Stimulated activated CD4-positive, alpha-beta T cell treated with anti-CD3 and anti-CD28 coated beads, Interleukin-15, amount 100 ng/mL, for 48 hours (primary cell): ENCODE results near the gene ENDOV.

Source experiments
- DNase-seq, 2 donors: peaks; one replicate each; pipeline ENCODE4 v3.0.0-alpha.2; 2020; ENCODE audit warnings: low read depth in 2 of 2

Gene ENDOV

GRCh38 chr17:80414803-80415625, at the start of gene ENDOV:
ENDOV (plus strand) TSS chr17:80415167; CDS start chr17:80415195, 28 bp downstream.
- DNase-seq: peak; percentile 86 to 87

- DNase-seq: no peak
These were observed 49.0 kb upstream of the ENDOV start for GRCh38 chr17:80365983-80366382.

- no peak for DNase-seq
These were observed 47.5 kb upstream of the ENDOV start for GRCh38 chr17:80367503-80367902.

GRCh38 chr17:80371196-80371595, 43.8 kb upstream of the ENDOV start:
- no peak for DNase-seq

- DNase-seq: no peak
These were observed 42.5 kb upstream of the ENDOV start for GRCh38 chr17:80372456-80372855.

GRCh38 chr17:80372922-80373570, 41.9 kb upstream of the ENDOV start:
- no peak for DNase-seq

- no peak for DNase-seq
These were observed 40.8 kb upstream of the ENDOV start for GRCh38 chr17:80374039-80374731.

GRCh38 chr17:80374732-80375585, 40.0 kb upstream of the ENDOV start:
- DNase-seq: no peak

- DNase-seq: no peak
These were observed 38.4 kb upstream of the ENDOV start for GRCh38 chr17:80376531-80376930.

- DNase-seq: no peak
These were observed 37.2 kb upstream of the ENDOV start for GRCh38 chr17:80377798-80378197.

GRCh38 chr17:80379348-80379747, 35.6 kb upstream of the ENDOV start:
- DNase-seq: no peak

GRCh38 chr17:80380068-80380467, 34.9 kb upstream of the ENDOV start:
- no peak for DNase-seq

- DNase-seq: no peak
These were observed 34.4 kb upstream of the ENDOV start for GRCh38 chr17:80380555-80381002.

- no peak for DNase-seq
These were observed 33.5 kb upstream of the ENDOV start for GRCh38 chr17:80381416-80381923.

- DNase-seq: no peak
These were observed 32.5 kb upstream of the ENDOV start for GRCh38 chr17:80382446-80382845.

GRCh38 chr17:80382956-80383355, 32.0 kb upstream of the ENDOV start:
- DNase-seq: no peak

GRCh38 chr17:80384078-80384960, 30.6 kb upstream of the ENDOV start:
- DNase-seq: no peak

- no peak for DNase-seq
These were observed 29.9 kb upstream of the ENDOV start for GRCh38 chr17:80385046-80385445.

- no peak for DNase-seq
These were observed 28.6 kb upstream of the ENDOV start for GRCh38 chr17:80386341-80386740.

- DNase-seq: no peak
These were observed 27.9 kb upstream of the ENDOV start for GRCh38 chr17:80387071-80387470.
